ENCODE measurements around the gene NRL.

- TF ChIP-seq POLR2A (IDR thresholded peaks at IDR 0.05) (no peak), CTCF (IDR thresholded peaks at IDR 0.05) (no peak), POLR2AphosphoS5 (IDR thresholded peaks at IDR 0.05) (no peak)
Observed at GRCh38 chr14:24054324-24054641, 60.5 kb downstream of the NRL start.
